ENCODE results near the gene NSUN2. TPM values are rescaled to one million over a fixed set of nuclear protein-coding genes. Genes with fewer than 3 reads are reported as not detected.

NSUN2 gene
- total and polyA plus RNA-seq, 2 experiments from 2014 or later, result 65.4 to 112 TPM

DNA sequence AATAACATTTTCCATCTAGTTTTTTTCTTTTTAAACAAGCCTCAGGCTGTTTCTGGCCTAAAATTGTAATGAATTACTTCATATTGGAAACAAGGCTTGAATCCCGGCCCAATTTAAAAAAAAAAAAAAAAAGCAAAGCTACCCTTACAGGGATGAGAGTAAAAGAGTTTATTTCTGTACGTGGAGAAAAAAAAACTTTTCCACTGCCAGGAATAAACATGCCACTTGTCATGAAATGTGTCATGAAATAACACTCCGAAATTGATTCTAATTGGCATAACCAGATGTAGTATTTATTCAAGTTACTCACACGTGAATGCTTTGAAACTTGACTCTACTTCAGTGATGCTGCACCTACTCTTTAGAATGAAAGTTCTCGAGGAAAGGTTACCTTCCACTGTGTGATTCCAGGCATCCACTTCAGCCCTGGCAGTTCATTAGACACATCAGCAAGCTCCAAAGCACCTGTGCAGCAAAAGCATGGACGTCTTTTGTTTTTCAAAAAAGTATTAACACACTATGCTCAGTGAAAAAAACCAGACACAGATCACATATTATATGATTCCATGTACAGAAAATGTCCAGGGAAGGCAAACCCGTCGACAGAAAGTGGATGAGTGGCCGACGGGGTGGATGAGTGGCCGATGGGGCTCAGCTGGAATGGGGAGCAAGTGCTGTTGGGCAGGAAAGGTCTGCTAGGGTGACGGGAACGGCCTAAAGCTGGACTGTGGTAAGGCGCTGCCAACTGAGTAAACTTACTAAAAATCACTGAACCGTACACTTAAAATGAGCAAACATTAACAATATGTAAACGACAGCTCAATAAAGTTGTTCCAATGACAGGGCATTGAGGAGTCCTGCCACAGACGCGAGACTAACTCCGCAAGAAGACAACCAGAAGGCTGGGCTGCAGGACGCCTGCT lies 21.2 kb downstream of the NSUN2 start:
- Histone ChIP-seq H3K4me1 (ENCODE audit: insufficient read depth) (no peaks in the 10 kb centered on the region), H3K27ac (ENCODE audit: low read depth) (no peak overlapping the region), H3K36me3 (ENCODE audit: insufficient read depth) (peaks cover 67% of the 10 kb centered on the region), H3K4me3 (no peak overlapping the region), H3K4me2 (no peak overlapping the region), H3K27me3 (ENCODE audit: insufficient read depth) (no peaks in the 10 kb centered on the region), H3F3A (replicated peaks; ENCODE audit: low read depth) (no peaks in the 10 kb centered on the region), H3K9me2 (ENCODE audit: insufficient read depth) (no peaks in the 10 kb centered on the region), H2AFZ (no peak overlapping the region), H3K79me2 (replicated peaks; ENCODE audit: insufficient read depth) (peaks cover 58% of the 10 kb centered on the region), H4K20me1 (replicated peaks; ENCODE audit: insufficient read depth) (peaks cover 70% of the 10 kb centered on the region)
- H3K36me3 Mint-ChIP-seq (ENCODE audit: low read depth), result peaks cover 96% of the 10 kb centered on the region
- H3K4me3 Mint-ChIP-seq, result no peak overlapping the region
- no peak for TF ChIP-seq EZH2phosphoT487 (IDR thresholded peaks at IDR 0.05; ENCODE audit: unreplicated experiment)
- TF ChIP-seq JUNB (IDR thresholded peaks at IDR 0.05; ENCODE audit: unreplicated experiment), result no peak
- TF ChIP-seq CTCF (conservative IDR thresholded peaks at IDR 0.05; ENCODE audit: low read depth in 2 of 2), result no peak
- no peak for TF ChIP-seq ZNF462 (CRISPR knock-in tag; IDR thresholded peaks at IDR 0.05)
- no peak for TF ChIP-seq ZNF331 (CRISPR knock-in tag; IDR thresholded peaks at IDR 0.05; ENCODE audit: low read depth)
- TF ChIP-seq, protein P1, sequence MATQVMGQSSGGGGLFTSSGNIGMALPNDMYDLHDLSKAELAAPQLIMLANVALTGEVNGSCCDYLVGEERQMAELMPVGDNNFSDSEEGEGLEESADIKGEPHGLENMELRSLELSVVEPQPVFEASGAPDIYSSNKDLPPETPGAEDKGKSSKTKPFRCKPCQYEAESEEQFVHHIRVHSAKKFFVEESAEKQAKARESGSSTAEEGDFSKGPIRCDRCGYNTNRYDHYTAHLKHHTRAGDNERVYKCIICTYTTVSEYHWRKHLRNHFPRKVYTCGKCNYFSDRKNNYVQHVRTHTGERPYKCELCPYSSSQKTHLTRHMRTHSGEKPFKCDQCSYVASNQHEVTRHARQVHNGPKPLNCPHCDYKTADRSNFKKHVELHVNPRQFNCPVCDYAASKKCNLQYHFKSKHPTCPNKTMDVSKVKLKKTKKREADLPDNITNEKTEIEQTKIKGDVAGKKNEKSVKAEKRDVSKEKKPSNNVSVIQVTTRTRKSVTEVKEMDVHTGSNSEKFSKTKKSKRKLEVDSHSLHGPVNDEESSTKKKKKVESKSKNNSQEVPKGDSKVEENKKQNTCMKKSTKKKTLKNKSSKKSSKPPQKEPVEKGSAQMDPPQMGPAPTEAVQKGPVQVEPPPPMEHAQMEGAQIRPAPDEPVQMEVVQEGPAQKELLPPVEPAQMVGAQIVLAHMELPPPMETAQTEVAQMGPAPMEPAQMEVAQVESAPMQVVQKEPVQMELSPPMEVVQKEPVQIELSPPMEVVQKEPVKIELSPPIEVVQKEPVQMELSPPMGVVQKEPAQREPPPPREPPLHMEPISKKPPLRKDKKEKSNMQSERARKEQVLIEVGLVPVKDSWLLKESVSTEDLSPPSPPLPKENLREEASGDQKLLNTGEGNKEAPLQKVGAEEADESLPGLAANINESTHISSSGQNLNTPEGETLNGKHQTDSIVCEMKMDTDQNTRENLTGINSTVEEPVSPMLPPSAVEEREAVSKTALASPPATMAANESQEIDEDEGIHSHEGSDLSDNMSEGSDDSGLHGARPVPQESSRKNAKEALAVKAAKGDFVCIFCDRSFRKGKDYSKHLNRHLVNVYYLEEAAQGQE (IDR thresholded peaks at IDR 0.05; ENCODE audit: unreplicated experiment), result no peak
- no peak for TF ChIP-seq ZNF114 (CRISPR knock-in tag; IDR thresholded peaks at IDR 0.05)
- TF ChIP-seq STAT1 (IDR thresholded peaks at IDR 0.05; ENCODE audit: unreplicated experiment), result no peak
- TF ChIP-seq EZH2 (IDR thresholded peaks at IDR 0.05; ENCODE audit: low read depth, unreplicated experiment), result no peak
- no peak for TF ChIP-seq NANOG (IDR thresholded peaks at IDR 0.05; ENCODE audit: borderline replicate concordance)
- TF ChIP-seq, protein P2, sequence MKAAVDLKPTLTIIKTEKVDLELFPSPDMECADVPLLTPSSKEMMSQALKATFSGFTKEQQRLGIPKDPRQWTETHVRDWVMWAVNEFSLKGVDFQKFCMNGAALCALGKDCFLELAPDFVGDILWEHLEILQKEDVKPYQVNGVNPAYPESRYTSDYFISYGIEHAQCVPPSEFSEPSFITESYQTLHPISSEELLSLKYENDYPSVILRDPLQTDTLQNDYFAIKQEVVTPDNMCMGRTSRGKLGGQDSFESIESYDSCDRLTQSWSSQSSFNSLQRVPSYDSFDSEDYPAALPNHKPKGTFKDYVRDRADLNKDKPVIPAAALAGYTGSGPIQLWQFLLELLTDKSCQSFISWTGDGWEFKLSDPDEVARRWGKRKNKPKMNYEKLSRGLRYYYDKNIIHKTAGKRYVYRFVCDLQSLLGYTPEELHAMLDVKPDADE (IDR thresholded peaks at IDR 0.05), result no peak
- no peak for TF ChIP-seq CREB1 (CRISPR knock-in tag; IDR thresholded peaks at IDR 0.05; ENCODE audit: low read depth)
- no peak for TF ChIP-seq POLR2AphosphoS5 (IDR thresholded peaks at IDR 0.05; ENCODE audit: low read depth)
- no peak for DNase-seq (ENCODE audit: low spot score)
- H3K27ac Mint-ChIP-seq, result no peak overlapping the region
- no peaks in the 10 kb centered on the region; the same call in 2 of the 3 replicates for H3K9me3 Mint-ChIP-seq
- ATAC-seq, result no peak
- no peaks in the 10 kb centered on the region for H3K4me1 Mint-ChIP-seq
- peaks cover 5% of the 10 kb centered on the region for H3K27me3 Mint-ChIP-seq (ENCODE audit: insufficient read depth, low read depth, poor library complexity)
